Lung microvascular endothelial cell (primary cell): ENCODE data around the gene CYB5D1. TPM values are rescaled to one million over a fixed set of nuclear protein-coding genes. Genes with fewer than 3 reads are reported as not detected.
"Not testable (repeated sequence)": the region's sequence is repeated elsewhere in the genome, so short reads cannot be mapped to it uniquely, and the experiment has no call there.

Experiments
- DNase-seq, 2 donors: peaks; one replicate each; pipeline versions ENCODE4 v3.0.0 to v3.0.0-alpha.2; 2010; ENCODE audit warnings: low read depth in 2 of 2
- total RNA-seq: library from RNA; depleted of rRNA; stranded (reverse); fragments of >200 nt; gene quantifications from 2 replicates; pipeline ENCODE4 v1.2.1, GENCODE V29; 2014

The CYB5D1 gene
- 4.6 and 5.6 TPM in 2 replicates for total RNA-seq

DNA sequence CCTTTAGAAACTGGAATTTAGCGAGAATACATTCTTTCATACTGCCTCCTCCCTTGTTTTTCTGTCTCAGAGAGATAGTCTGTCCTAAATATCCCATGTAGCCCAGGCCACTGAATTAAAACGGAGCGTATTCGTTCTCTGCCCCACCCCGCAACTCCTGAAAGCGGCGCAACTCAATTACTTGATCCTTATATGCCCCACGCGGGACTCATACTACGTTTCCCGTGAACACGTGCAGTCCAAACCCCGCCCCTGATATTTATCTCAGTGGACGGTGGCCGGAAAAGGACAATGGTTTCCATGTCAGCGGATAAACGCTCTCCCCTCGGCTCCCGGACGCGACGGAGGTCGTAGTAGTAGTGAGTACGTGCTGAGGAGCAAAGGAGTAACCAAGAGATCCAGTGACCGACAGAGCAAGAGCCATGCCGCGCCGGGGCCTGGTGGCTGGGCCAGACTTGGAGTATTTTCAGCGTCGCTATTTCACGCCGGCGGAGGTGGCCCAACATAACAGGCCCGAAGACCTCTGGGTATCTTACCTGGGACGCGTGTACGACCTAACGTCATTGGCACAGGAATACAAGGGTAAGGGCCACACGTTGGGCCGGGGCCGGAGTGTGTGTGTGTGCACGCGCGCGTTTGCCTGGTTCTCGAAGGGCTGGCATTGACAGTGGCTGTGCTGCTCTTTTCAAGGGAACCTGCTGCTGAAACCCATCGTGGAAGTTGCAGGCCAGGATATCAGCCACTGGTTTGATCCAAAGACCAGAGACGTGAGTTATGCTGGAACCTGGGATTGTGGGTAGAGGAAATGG, at the start of gene CYB5D1:
Gene CYB5D1, plus strand, starts transcription at position 291 of the 809 bp plus-strand sequence. Its CDS starts 132 bp downstream, at position 423.
- DNase-seq = peak; percentile 95 to 96

DNA sequence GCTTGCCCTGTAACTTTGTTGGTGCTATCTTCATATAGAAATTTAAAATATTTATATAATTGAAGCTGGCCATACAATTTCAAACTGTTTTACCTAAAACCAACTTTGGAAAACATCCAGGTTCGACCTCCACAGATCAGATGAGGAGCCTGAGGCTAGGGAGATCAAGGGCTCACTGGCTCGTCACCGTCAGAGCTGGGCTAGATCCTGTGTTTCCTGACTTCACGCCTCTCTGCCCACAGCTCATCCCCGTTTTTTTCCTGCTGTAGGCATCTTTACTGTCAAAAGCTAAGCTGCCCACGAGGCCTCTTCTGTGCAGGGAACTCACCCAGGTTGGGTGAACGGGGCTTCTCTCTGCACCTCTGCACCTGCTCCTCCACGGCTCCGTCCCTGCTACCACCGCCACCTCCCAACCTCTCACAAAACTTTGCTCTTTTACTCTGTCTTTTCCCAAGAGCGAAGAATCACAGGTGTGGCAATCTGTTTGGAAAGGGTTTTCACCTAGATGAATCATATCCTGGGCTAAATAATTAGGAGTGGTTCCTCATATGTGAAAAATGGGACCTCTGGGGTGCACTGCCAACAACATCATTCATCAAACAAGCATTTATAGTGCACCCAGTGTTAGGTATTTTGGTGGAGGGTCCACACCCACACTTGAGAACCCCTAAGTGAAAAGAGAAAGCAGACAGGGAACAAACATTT, 48.6 kb upstream of the CYB5D1 start:
- DNase-seq = no peak

DNA sequence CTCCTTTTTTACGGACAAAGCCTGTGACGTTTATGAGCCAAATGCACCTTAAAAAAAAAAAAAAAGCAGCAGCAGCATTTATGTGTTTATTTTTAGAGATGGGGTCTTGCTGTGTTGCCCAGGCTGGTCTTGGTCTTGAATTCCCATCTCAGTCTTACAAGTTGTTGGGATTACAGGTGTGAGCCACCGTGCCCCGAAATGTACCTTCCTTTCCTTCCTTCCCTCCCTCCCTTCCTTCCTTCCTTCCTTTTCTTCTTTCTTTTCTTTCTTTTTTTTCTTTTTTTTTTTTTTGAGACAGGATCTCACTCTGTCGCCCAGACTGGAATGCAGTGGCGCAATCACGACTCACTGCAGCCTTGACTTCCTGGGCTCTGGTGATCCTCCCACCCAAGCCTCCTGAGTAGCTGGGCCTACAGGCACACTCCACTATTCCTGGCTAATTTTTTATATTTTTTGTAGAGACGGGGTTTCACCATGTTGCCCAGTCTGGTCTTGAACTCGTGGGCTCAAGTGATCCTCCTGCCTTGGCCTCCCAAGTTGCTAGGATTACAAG, 47.9 kb upstream of the CYB5D1 start:
- not testable (repeated sequence) for DNase-seq

- DNase-seq = no peak
Measured at GRCh38 chr17:7811251-7811650, 46.6 kb upstream of the CYB5D1 start.

DNA sequence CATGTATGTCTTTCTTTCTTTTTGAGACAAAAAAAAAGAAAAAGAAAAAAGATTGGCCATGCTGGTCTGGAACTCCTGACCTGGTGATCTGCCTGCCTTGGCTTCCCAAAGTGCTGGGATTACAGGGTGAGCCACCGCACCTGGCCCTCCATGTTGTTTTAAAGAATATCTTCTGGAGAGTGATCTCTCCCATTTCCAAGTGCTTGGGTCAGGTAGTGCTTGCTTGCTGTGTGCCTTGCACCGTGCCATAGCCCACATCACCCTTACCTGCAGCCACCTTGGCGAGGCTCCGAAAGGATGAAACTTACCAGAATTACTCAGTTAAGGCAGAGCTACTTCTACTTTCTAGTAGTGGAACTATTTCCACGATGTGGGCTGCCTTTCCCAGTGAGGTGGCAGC, 42.8 kb upstream of the CYB5D1 start:
- DNase-seq = no peak

DNA sequence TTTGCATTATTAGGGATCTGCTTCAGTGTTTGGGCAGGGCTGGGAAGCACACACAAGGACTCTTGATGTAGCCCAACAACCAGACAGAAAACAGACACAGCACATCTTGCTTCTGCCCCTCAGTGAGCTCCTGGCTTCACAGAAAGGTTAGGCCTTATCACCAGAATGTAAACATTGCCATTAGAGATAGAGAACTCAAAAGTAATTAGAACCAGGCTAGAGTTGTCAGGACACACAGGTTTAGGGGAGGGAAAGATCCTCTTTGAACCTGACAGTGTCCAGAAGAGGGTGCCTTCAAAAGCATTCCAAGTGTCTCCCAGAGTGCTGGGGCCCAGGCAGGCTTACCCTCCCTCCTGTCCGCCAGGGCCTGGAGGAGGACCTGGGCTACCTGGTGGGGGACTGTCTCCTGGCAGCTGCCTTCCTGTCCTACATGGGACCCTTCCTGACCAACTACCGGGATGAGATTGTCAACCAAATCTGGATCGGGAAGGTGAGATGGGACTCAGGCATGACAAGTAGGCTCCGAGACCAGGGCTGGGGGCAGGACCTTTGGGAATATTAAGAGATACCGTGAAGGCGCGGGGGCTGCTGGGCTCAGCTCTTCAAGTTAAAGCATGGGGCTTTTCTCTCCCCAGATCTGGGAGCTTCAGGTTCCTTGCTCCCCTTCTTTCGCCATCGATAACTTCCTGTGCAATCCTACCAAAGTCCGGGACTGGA, 40.7 kb upstream of the CYB5D1 start:
- no peak for DNase-seq

GRCh38 chr17:7817643-7817964, 40.2 kb upstream of the CYB5D1 start:
- no peak for DNase-seq

- no peak for DNase-seq
Measured at GRCh38 chr17:7818026-7818425, 39.8 kb upstream of the CYB5D1 start.

GRCh38 chr17:7818746-7819645, 38.8 kb upstream of the CYB5D1 start:
- no peak for DNase-seq

DNA sequence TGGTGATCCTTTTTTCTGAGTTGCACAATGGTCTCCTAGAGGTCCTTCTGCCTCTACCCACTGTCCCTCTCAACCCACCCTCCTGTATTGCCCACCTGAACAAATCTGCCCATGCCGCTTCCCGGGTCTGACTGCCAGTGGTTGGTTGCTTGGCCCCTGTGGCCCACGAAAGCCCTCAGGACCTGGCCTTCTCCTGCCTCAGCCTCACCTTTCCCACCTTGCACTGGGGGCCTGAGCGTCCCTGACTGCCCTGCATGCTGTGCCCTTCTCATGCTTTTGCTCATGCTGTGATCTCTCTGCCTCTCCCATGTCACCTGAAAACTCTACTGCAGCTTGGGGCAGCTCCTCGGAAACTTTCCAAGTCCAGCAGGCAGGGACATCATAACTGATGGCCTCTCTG, 37.6 kb upstream of the CYB5D1 start:
- no peak for DNase-seq

DNA sequence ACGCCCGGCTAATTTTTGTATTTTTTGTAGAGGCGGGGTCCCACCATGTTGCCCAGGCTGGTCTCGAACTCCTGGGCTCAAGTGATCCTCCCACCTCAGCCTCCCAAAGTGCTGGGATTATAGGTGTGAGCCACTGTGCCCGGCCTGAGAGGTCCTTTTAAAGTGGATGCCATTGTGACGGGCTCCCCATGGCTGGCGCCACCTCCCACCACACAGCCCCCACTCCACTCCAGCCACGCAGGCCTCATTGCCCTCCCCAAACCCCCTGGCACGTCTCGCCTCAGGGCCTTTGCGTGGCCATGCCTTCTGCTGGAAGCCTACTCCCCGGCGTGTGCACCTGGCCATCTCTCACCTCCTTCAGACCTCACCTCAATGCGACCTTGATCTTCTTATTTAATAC, 35.7 kb upstream of the CYB5D1 start:
- DNase-seq = no peak

GRCh38 chr17:7823581-7824001, 34.2 kb upstream of the CYB5D1 start:
- DNase-seq = no peak

- no peak for DNase-seq
Measured at GRCh38 chr17:7824021-7824924, 33.5 kb upstream of the CYB5D1 start.

DNA sequence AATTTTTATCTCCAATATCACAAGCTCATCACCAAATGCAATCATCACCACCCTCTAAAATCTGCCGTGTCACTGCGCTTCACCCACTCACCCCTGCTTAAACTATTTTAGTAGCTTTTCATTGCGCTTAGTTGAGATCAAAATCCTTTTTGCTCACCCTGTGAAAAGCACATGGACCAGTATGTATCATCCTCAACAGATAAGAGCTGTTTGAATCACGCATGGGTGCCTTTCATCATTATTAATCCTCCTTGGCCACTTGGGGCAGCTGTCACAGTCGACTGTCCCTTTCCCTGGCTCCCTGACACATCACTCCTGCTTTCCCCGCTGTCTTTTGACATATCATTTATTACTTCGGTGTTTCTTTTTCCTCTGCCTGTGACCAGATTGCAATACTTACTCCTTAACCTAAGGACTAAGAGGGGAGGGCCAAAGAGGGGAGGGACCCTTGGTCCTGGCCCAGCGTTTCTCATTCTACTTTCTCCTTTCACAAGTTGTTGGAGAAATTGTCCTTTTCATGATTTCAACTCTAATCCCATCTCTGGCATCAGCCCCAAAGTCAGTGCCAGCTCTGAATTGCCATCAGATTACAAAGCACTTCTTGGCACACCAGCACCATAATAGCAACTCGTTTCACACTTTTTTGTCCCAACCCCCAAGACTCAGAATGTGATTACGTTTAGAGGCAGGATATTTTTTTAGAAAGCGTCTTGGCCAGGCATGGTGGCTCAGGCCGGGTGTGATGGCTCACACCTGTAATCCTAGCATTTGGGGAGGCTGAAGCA, 32.4 kb upstream of the CYB5D1 start:
- DNase-seq = no peak

- no peak for DNase-seq
Measured at GRCh38 chr17:7830616-7831015, 27.2 kb upstream of the CYB5D1 start.

DNA sequence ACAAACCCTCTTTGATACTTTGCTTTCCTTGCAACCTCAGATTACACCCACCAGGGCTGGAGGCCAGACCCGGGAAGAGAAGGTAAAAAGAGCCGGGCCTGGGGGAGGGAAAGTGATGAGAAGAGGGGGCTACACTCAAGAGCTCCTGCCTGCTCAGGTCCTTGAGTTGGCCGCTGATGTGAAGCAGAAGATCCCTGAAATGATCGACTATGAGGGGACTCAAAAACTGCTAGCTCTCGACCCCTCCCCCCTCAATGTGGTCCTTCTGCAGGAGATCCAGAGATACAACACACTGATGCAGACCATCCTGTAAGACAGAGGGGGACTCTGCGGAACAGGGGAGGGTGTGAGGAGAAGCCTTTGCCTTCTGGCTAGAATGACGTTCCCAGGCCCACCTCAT, 26.6 kb upstream of the CYB5D1 start:
- DNase-seq = no peak

DNA sequence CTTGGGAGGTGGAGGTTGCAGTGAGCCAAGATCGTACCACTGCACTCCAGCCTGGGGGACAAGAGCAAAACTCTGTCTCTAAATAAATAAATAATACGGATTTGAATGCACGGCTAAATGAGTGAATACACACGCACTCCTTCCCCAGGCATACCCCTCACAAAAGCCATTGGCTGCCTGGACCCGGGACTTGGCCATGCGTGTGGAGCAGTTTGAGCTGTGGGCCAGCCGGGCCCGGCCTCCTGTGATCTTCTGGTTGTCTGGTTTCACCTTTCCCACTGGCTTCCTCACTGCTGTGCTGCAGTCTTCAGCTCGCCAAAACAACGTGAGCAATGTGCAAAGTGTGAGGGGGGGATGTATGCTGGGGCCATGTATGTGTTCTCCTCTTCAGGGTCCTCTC, 25.4 kb upstream of the CYB5D1 start:
- no peak for DNase-seq

DNA sequence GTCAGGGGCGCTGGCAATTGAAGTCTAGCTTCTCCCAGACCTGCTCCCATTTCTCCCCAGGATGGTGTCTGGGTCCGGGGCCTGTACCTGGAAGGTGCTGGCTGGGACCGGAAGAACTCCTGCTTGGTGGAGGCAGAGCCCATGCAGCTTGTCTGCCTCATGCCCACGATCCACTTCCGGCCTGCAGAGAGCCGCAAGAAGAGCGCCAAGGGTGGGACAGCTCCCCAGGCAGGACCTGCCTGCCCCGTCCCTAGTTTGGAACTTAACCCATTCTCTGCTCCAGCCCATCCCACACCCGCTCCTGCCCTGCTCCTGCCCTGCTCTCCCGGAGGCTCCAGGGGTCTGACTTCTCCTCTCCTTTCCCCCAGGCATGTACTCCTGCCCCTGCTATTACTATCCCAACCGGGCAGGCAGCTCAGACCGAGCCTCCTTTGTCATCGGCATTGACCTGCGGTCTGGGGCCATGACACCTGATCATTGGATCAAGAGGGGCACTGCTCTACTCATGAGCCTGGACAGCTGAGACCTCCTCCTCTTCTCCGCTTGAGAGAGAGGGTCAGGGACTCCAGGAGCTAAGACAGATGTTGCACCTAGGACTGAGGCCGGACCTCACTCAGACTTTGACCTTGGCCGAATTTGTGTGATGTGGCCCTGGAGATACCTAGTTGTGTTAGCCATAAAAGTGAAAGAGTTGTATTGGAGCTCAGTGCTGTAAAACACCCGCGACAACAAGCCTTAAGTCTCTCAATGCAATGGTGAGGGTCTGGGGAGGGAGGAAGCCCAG, 24.6 kb upstream of the CYB5D1 start:
- no peak for DNase-seq
